Esophagus squamous epithelium (tissue), 4 donors: Measurements from ENCODE around the gene DLG4.

Source experiments
- CTCF ChIP-seq, 6 experiments: fragments of 450-650 bp in 4 of 6; fragments of 200-600 bp in 2 of 6; sonication (generic) in 2 of 6; IDR thresholded peaks; one replicate each; pipeline ENCODE4 v1.5.1; 2016 to 2019; ENCODE audit warnings: antibody characterized with exemption in 6 of 6, mild to moderate bottlenecking in 4 of 6, moderate library complexity in 4 of 6
- POLR2A ChIP-seq, 4 donors: fragments of 450-650 bp; IDR thresholded peaks; one replicate each; pipeline ENCODE4 v1.6.1; 2017; ENCODE audit warnings: antibody characterized with exemption in 4 of 4, mild to moderate bottlenecking in 4 of 4, moderate library complexity in 3 of 4

GRCh38 chr17:7225711-7226331, 6.2 kb upstream of the DLG4 start:
- TF ChIP-seq CTCF (IDR thresholded peaks at IDR 0.05) = no peak
- no peak for TF ChIP-seq POLR2A (IDR thresholded peaks at IDR 0.05)
